Smooth muscle cell (in vitro differentiated cells): ENCODE data around the gene LCN15. TPM values are rescaled to one million over a fixed set of nuclear protein-coding genes. Genes with fewer than 3 reads are reported as not detected.
A peak's percentile ranks its signal among the peaks of the same experiment; 100 is the strongest.
"Not testable (repeated sequence)": the region's sequence is repeated elsewhere in the genome, so short reads cannot be mapped to it uniquely, and the experiment has no call there.

Experiments used
- DNase-seq: peaks from one replicate; lab custom pipeline; 2025; ENCODE audit not compliant: unreplicated experiment; lab: John Stamatoyannopoulos, UW
- H2AFZ ChIP-seq: fragments of 200-600 bp; sonication (generic); 2 replicates; pipeline ENCODE4 v1.6.0; 2016; ENCODE audit warnings: antibody characterized with exemption, low read depth, mild to moderate bottlenecking
- H3F3A ChIP-seq: fragments of 200-600 bp; sonication (generic); 2 replicates; pipeline ENCODE4 v1.6.0; 2017; ENCODE audit warnings: antibody characterized with exemption, low read depth
- H3K27ac ChIP-seq: fragments of 200-600 bp; sonication (generic); 2 replicates; pipeline ENCODE4 v1.5.1; 2016; ENCODE audit warnings: low read depth, mild to moderate bottlenecking
- H3K27me3 ChIP-seq: fragments of 200-600 bp; sonication (generic); 2 replicates; pipeline ENCODE4 v1.6.1; 2016; ENCODE audit warnings: low read depth, mild to moderate bottlenecking
- H3K36me3 ChIP-seq: fragments of 200-600 bp; sonication (generic); 2 replicates; pipeline ENCODE4 v1.5.1; 2016; ENCODE audit warnings: low read depth
- H3K4me1 ChIP-seq: fragments of 200-600 bp; sonication (generic); 2 replicates; pipeline ENCODE4 v1.5.1; 2016; ENCODE audit warnings: low read depth
- H3K4me2 ChIP-seq: fragments of 200-600 bp; sonication (generic); 2 replicates; pipeline ENCODE4 v1.6.0; 2016; ENCODE audit warnings: mild to moderate bottlenecking
- H3K4me3 ChIP-seq: fragments of 200-600 bp; sonication (generic); 2 replicates; pipeline ENCODE4 v1.5.1; 2016; ENCODE audit warnings: mild to moderate bottlenecking
- H3K79me2 ChIP-seq: fragments of 200-600 bp; sonication (generic); 2 replicates; pipeline ENCODE4 v1.6.0; 2016; ENCODE audit warnings: low read depth, mild to moderate bottlenecking
- H3K9ac ChIP-seq: fragments of 200-600 bp; sonication (generic); 2 replicates; pipeline ENCODE4 v1.6.0; 2016; ENCODE audit warnings: low read depth
- H3K9me3 ChIP-seq: fragments of 200-600 bp; sonication (generic); replicated peaks from 2 replicates; pipeline ENCODE4 v1.5.1; 2016; ENCODE audit warnings: low read depth
- H4K20me1 ChIP-seq: fragments of 200-600 bp; sonication (generic); 2 replicates; pipeline ENCODE4 v1.6.0; 2016; ENCODE audit warnings: low read depth
- WGBS: methylation state at CpG from one replicate; pipeline ENCODE4 v1.1.7; 2016; ENCODE audit warnings: low lambda C conversion rate; 5-methylcytosine and 5-hydroxymethylcytosine counted together
- polyA plus RNA-seq: library from polyadenylated mRNA; unstranded; fragments of >200 nt; fragmentation: Nextera tagmentation; extraction: Ambion mirVana; gene quantifications from 2 replicates; pipeline ENCODE4 v1.2.1, GENCODE V29; 2016
- total RNA-seq: library from RNA; depleted of rRNA; stranded (reverse); fragments of >200 nt; gene quantifications from 2 replicates; pipeline ENCODE4 v1.2.3, GENCODE V29; 2014
- TF ChIP-seq, protein P1 (sequence below): fragments of 200-600 bp; sonication (generic); IDR thresholded peaks from 2 replicates; pipeline ENCODE4 v1.5.1; 2017; ENCODE audit warnings: borderline replicate concordance, mild to moderate bottlenecking, antibody characterized with exemption; ENCODE audit not compliant: insufficient read depth, poor library complexity, severe bottlenecking

The LCN15 gene
- total and polyA plus RNA-seq, 2 experiments from 2014 or later, result not detected

DNA sequence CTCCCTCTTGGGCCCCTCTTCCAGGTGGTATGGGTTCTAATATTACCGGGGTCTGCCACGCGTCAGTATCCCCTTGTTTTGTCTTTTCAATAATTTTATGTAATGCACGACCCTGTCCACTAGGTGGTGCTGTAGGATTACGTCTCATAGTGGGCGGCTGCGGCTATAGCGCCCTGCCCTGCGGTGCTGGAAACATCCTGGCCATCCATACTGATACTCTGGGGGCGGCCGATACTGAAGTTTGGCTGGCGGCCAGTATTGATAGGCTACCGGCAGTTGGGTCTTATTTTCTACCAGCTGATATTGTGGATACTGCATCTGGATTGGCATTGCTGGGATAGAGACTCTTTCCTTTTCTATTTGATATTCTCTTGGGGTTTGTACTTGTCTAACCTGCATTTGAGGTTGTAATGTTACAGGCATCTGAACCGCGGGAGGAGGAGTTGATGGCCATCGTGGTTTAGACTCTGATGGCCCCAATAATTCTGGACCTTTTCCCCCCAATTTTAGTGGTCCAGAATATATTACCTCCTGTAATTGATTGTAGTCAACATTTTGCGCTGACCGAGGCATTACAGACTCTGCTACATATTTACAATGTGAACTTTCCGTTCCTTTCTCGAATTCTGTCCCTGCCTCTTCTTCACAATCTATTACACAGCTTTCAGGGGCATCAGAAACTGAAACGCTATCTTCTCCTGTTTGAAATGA is 23.5 kb upstream of the LCN15 start:
- Histone ChIP-seq H3K9ac (no peak overlapping the region), H3K4me3 (peak overlapping the region; percentile 20), H3K27me3 (no peaks in the 10 kb centered on the region), H3K36me3 (no peaks in the 10 kb centered on the region), H3K4me2 (peak overlapping the region; percentile 72), H2AFZ (no peak overlapping the region), H3K27ac (peak overlapping the region; percentile 38), H3F3A (peaks cover 12% of the 10 kb centered on the region), H3K79me2 (peaks cover 15% of the 10 kb centered on the region), H3K9me3 (no peaks in the 10 kb centered on the region), H3K4me1 (peaks cover 28% of the 10 kb centered on the region), H4K20me1 (peaks cover 8% of the 10 kb centered on the region)
- WGBS, result 33% methylated on average over 21 of the region's 21 CpGs
- TF ChIP-seq, protein P1, sequence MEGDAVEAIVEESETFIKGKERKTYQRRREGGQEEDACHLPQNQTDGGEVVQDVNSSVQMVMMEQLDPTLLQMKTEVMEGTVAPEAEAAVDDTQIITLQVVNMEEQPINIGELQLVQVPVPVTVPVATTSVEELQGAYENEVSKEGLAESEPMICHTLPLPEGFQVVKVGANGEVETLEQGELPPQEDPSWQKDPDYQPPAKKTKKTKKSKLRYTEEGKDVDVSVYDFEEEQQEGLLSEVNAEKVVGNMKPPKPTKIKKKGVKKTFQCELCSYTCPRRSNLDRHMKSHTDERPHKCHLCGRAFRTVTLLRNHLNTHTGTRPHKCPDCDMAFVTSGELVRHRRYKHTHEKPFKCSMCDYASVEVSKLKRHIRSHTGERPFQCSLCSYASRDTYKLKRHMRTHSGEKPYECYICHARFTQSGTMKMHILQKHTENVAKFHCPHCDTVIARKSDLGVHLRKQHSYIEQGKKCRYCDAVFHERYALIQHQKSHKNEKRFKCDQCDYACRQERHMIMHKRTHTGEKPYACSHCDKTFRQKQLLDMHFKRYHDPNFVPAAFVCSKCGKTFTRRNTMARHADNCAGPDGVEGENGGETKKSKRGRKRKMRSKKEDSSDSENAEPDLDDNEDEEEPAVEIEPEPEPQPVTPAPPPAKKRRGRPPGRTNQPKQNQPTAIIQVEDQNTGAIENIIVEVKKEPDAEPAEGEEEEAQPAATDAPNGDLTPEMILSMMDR, result peak; percentile 85
- DNase-seq, result peak; percentile 27

DNA sequence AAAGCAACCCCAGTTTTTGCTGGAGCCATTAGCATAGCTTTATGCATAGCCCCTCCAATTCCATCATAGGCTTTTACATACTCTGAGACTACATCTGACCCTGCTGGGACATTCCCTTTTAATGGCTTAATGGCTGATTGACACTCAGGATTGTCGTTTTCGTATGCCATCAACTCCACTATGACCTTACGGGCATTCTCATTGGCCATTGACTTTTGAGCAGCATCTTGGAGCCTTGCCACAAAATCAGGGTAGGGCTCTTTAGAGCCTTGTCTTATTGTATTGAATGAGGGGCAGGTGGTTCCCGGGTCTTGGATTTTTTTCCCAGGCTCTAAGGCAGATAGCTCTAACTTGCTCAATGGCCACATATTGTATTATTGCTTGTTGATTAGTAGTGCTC is 22.7 kb upstream of the LCN15 start:
- 57% methylated on average over 4 of the region's 4 CpGs for WGBS
- not testable (repeated sequence) for H3K4me3 ChIP-seq, H3K79me2 ChIP-seq, H2AFZ ChIP-seq, H3K9ac ChIP-seq, H3K9me3 ChIP-seq, H3K27ac ChIP-seq, H3K4me2 ChIP-seq, DNase-seq, H3K27me3 ChIP-seq, H3K36me3 ChIP-seq, H4K20me1 ChIP-seq
- H3K4me1 ChIP-seq, result peaks cover 28% of the 10 kb centered on the region
- peaks cover 12% of the 10 kb centered on the region for H3F3A ChIP-seq

DNA sequence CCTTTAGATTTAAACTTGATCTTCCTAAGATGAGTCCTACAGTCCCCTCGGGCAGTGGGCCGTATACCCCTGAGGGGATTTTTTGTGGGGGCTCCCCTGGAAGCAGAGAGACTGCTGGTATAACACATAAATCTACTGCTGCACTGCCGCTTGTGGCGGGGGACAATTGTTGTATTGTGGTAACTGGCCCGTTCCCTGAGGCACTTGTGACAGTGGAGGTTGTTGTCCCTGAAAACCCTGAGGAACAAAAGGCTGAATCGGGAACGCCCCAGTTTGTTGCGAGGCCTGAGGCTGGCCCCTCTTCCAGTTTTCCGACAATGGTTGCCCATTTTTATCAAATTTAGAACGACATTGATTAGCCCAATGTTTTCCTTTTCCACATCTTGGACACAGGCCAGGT is 22.1 kb upstream of the LCN15 start:
- Histone ChIP-seq H3K4me1 (peaks cover 28% of the 10 kb centered on the region), H3K36me3 (no peaks in the 10 kb centered on the region), H3K4me3 (no peak overlapping the region), H3K9ac (no peak overlapping the region), H3K4me2 (no peak overlapping the region), H3K27ac (no peak overlapping the region), H3K79me2 (peaks cover 2% of the 10 kb centered on the region), H4K20me1 (no peaks in the 10 kb centered on the region), H3F3A (peaks cover 12% of the 10 kb centered on the region), H3K27me3 (no peaks in the 10 kb centered on the region), H2AFZ (no peak overlapping the region), H3K9me3 (no peaks in the 10 kb centered on the region)
- 90% methylated on average over 10 of the region's 10 CpGs for WGBS
- TF ChIP-seq, protein P1, result no peak
- DNase-seq, result no peak

DNA sequence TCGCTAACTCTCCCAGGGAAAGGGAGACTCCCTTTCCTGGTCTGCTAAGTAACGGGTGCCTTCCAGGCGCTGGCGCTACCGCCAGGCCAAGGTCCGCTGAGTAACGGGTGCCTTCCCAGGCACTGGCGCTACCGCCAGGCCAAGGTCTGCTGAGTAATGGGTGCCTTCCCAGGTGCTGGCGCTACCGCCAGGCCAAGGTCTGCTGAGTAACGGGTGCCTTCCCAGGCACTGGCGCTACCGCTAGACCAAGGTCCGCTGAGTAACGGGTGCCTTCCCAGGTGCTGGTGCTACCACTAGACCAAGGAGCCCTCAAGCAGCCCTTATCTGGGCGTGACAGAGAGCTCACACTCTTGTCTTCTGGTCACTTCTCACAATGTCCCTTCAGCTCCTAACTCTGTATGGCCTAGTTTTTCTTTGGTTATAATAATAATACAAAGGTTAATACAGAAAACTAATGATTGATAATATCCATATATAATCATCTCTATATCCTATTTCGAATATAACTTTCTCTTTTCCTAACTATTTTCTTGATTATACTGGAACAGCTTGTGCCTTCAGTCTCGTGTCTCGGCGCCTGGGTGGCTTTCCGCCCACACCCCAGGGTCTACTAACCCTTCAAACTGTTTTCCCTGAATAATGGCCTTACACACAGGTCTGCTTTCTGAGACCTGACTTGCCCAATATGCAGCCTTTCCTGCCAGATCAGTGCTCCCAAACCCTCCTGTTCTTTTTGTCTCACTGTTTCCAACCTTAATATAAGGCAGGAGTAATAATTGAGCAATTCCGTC is 21.4 kb upstream of the LCN15 start:
- WGBS, result 82% methylated on average over 17 of the region's 23 CpGs
- DNase-seq, result not testable (repeated sequence)

More for the DNA sequence above, 21.4 kb upstream of the LCN15 start:
- not testable (repeated sequence) for H2AFZ ChIP-seq, H3K4me2 ChIP-seq, H3K27ac ChIP-seq, H3K9me3 ChIP-seq, H3K36me3 ChIP-seq, H3K79me2 ChIP-seq, H4K20me1 ChIP-seq, H3K4me3 ChIP-seq, H3K9ac ChIP-seq, H3K27me3 ChIP-seq
- Histone ChIP-seq H3K4me1 (peaks cover 32% of the 10 kb centered on the region), H3F3A (peaks cover 12% of the 10 kb centered on the region)
